ENCODE results near the gene KCNN3. TPM values are rescaled to one million over a fixed set of nuclear protein-coding genes. Genes with fewer than 3 reads are reported as not detected.

KCNN3 gene
- total and polyA plus RNA-seq, 2 of the 8 experiments (the other 6 are each of a cell fraction or from before 2014, with no cell fraction given), result 2.8 to 3.7 TPM

- no peak for TF ChIP-seq TAF7 (optimal IDR thresholded peaks at IDR 0.05; ENCODE audit: borderline replicate concordance, low read depth, low read length)
- TF ChIP-seq RXRA (IDR thresholded peaks at IDR 0.05; ENCODE audit: insufficient read depth, low read depth, low read length), result no peak
- no peak for TF ChIP-seq RNF2 (IDR thresholded peaks at IDR 0.05; ENCODE audit: borderline replicate concordance, low read depth, low read length, missing control alignments, poor library complexity, severe bottlenecking)
- no peak for TF ChIP-seq ASH2L (IDR thresholded peaks at IDR 0.05; ENCODE audit: low read length)
Measured at GRCh38 chr1:154879038-154879421, 8.9 kb upstream of the KCNN3 start (continued).
